Upper lobe of left lung (tissue), 6 donors: Measurements from ENCODE around the gene CAMSAP1. TPM values are rescaled to one million over a fixed set of nuclear protein-coding genes. Genes with fewer than 3 reads are reported as not detected.

Source experiments
- ATAC-seq, 2 donors: fragments of 200-7000 bp; cut with Tn5 transposase; one replicate each; pipeline ENCODE4 v1.9.1; 2022; ENCODE audit warnings: mild to moderate bottlenecking in 2 of 2, moderate library complexity in 2 of 2; ENCODE audit not compliant: low FRiP score in 2 of 2
- DNase-seq, 2 donors: peaks; one replicate each; pipeline ENCODE4 v3.0.0-alpha.2; 2019 to 2020
- H3K27ac ChIP-seq, 4 donors: fragments of 200-600 bp; sonication (generic); one replicate each; pipeline ENCODE4 v1.5.1; 2016 to 2019
- H3K27me3 ChIP-seq, 4 donors: fragments of 200-600 bp; sonication (generic); one replicate each; pipeline ENCODE4 v1.5.1; 2017 to 2019
- H3K36me3 ChIP-seq, 4 donors: fragments of 200-600 bp; sonication (generic); one replicate each; pipeline ENCODE4 v1.5.1; 2016 to 2019
- H3K4me1 ChIP-seq, 4 donors: fragments of 200-600 bp; sonication (generic); one replicate each; pipeline ENCODE4 v1.5.1; 2018 to 2019
- H3K4me3 ChIP-seq, 4 donors: fragments of 200-600 bp; sonication (generic); one replicate each; pipeline ENCODE4 v1.5.1; 2017 to 2019; ENCODE audit warnings: mild to moderate bottlenecking in 2 of 4, moderate library complexity in 1 of 4
- H3K9me3 ChIP-seq, 4 donors: fragments of 200-600 bp; sonication (generic); one replicate each; pipeline ENCODE4 v1.5.1; 2018 to 2019
- EP300 ChIP-seq, 4 donors: sonication (generic); formaldehyde crosslinking; IDR thresholded peaks; one replicate each; pipeline ENCODE4 v1.5.1; 2017; ENCODE audit warnings: antibody characterized with exemption in 4 of 4, control low read depth in 2 of 4
- POLR2A ChIP-seq, 4 donors: fragments of 450-650 bp; IDR thresholded peaks; one replicate each; pipeline ENCODE4 v1.5.1; 2016 to 2017; ENCODE audit warnings: antibody characterized with exemption in 4 of 4, mild to moderate bottlenecking in 2 of 4
- POLR2AphosphoS5 ChIP-seq, 2 donors: sonication (generic); formaldehyde crosslinking; IDR thresholded peaks; one replicate each; pipeline ENCODE4 v1.5.1; 2017; ENCODE audit warnings: antibody characterized with exemption in 2 of 2
- WGBS, 2 donors: methylation state at CpG; one replicate each; pipeline ENCODE4 v1.1.5; 2017 to 2018; 5-methylcytosine and 5-hydroxymethylcytosine counted together
- total RNA-seq, 6 donors: library from RNA; depleted of rRNA in 4 of 6; stranded (reverse); fragments of >200 nt in 4 of 6; gene quantifications; one replicate each; pipeline versions ENCODE4 v1.1.0 to v1.2.1, GENCODE V29; 2016 to 2021
- TF ChIP-seq, protein P1 (sequence below), 6 experiments: fragments of 450-650 bp in 4 of 6; fragments of 200-600 bp in 2 of 6; sonication (generic) in 2 of 6; IDR thresholded peaks; one replicate each; pipeline ENCODE4 v1.5.1; 2016 to 2019; ENCODE audit warnings: antibody characterized with exemption in 6 of 6
- donor health status: DM: no; HTN: no; CAD: no; lungs with moderate emphysema.
- donor health status: DM: no; HTN: yes; CAD: no; lungs with severe emphysema.

The CAMSAP1 gene
- total RNA-seq, 6 donors from 2014 or later, result 29.9 to 39.7 (median 34.1) TPM

GRCh38 chr9:135815413-135815812 is 91.9 kb downstream of the CAMSAP1 start:
- WGBS, 2 donors, result 89 to 92% methylated on average over 4 of the region's 4 CpGs
- Histone ChIP-seq H3K9me3 (no peaks in the 10 kb centered on the region), H3K27ac (no peak overlapping the region), H3K4me3 (no peak overlapping the region), H3K36me3 (peaks cover 43 to 100% (median 81%) of the 10 kb centered on the region in 4 donors), H3K4me1 (no peaks in the 10 kb centered on the region), H3K27me3 (no peaks in the 10 kb centered on the region)
- ATAC-seq (no peak), DNase-seq (no peak)
- TF ChIP-seq POLR2AphosphoS5 (IDR thresholded peaks at IDR 0.05) (no peak), POLR2A (IDR thresholded peaks at IDR 0.05) (no peak), EP300 (IDR thresholded peaks at IDR 0.05) (no peak)
- TF ChIP-seq, protein P1, sequence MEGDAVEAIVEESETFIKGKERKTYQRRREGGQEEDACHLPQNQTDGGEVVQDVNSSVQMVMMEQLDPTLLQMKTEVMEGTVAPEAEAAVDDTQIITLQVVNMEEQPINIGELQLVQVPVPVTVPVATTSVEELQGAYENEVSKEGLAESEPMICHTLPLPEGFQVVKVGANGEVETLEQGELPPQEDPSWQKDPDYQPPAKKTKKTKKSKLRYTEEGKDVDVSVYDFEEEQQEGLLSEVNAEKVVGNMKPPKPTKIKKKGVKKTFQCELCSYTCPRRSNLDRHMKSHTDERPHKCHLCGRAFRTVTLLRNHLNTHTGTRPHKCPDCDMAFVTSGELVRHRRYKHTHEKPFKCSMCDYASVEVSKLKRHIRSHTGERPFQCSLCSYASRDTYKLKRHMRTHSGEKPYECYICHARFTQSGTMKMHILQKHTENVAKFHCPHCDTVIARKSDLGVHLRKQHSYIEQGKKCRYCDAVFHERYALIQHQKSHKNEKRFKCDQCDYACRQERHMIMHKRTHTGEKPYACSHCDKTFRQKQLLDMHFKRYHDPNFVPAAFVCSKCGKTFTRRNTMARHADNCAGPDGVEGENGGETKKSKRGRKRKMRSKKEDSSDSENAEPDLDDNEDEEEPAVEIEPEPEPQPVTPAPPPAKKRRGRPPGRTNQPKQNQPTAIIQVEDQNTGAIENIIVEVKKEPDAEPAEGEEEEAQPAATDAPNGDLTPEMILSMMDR (IDR thresholded peaks at IDR 0.05), result no peak

DNA sequence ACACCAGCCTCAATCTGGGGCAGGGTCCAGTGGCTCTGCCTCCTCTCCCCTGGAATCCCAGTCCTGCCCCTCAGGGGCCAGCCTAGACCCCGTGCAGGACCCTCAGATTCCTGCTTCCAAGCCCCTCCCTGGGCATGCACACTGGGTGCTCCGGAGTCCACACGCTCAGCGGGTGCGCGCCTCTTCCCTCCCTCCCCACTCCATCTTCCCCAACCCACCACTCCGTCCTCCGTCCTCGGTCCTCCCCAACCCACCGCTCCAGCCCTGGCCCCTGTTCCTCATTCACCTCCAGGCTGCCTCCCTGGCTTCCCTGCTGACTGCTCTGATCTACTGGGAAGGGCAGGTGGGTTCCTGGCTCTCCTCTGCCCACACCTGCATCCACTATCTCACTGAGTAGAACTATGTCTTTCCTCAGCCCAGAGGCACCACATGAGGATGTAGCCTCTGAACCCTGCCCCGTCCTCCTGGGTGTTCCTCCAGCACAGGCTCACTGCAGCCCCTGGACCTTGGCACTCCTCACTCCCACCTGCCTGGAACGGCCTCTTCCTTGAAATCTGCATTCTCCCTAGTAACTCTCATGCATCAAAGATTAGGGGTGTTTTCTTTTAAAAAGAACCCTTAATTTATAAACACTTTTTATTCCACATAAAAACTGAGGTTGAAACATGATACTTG is 92.8 kb downstream of the CAMSAP1 start:
- WGBS, 2 donors, result 96 to 97% methylated on average over 12 of the region's 12 CpGs
- peaks cover 43 to 100% (median 80%) of the 10 kb centered on the region in 4 donors for H3K36me3 ChIP-seq
- no peaks in the 10 kb centered on the region for H3K9me3 ChIP-seq
- DNase-seq (no peak), ATAC-seq (no peak)
- TF ChIP-seq, protein P1 (IDR thresholded peaks at IDR 0.05), result no peak
- no peak for TF ChIP-seq EP300 (IDR thresholded peaks at IDR 0.05)
- no peak for TF ChIP-seq POLR2A (IDR thresholded peaks at IDR 0.05)
- no peak for TF ChIP-seq POLR2AphosphoS5 (IDR thresholded peaks at IDR 0.05)
- no peaks in the 10 kb centered on the region for H3K27me3 ChIP-seq
- no peak overlapping the region for H3K4me3 ChIP-seq
- H3K4me1 ChIP-seq, result no peaks in the 10 kb centered on the region
- no peak overlapping the region for H3K27ac ChIP-seq

DNA sequence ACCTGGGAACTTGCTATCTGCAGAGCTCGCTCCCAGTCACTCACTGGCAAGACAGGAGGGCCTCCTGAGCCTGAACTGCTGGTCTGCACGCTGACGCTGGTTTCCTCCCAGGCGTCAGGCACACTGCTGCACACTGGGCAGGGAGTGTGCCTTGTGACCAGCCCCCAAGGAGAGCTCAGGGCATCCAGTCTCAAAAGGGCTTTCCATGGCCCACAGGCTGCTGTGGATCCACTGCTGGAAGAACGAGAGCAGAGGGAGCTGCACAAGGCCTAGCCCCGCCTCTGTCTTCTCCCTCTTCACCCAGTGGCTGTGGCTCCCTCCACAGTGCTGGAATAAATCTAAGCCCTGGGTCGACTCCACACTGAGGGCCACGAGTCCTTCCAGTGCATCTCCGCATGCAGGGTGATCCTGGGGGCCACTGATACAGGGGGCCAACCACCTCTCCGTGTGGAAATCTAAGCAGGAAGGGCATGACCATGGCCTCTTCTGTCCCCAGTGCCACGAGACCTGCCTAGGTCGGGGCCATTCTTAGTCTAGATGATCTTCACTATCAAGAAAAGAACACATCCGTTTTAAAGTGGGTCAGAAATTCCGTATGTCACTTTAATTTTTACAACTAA is 93.6 kb downstream of the CAMSAP1 start:
- whole genome bisulfite sequencing, 2 donors, result 92 to 98% methylated on average over 8 to 14 of the region's 14 CpGs
- TF ChIP-seq, protein P1 (IDR thresholded peaks at IDR 0.05), result no peak
- TF ChIP-seq POLR2A (IDR thresholded peaks at IDR 0.05), result no peak
- no peak for TF ChIP-seq POLR2AphosphoS5 (IDR thresholded peaks at IDR 0.05)
- no peak for TF ChIP-seq EP300 (IDR thresholded peaks at IDR 0.05)
- Histone ChIP-seq H3K36me3 (peaks cover 43 to 98% (median 77%) of the 10 kb centered on the region in 4 donors), H3K27ac (no peak overlapping the region), H3K4me1 (no peaks in the 10 kb centered on the region), H3K27me3 (no peaks in the 10 kb centered on the region), H3K9me3 (no peaks in the 10 kb centered on the region), H3K4me3 (no peak overlapping the region)
- ATAC-seq (no peak), DNase-seq (no peak)

GRCh38 chr9:135812961-135813360 is 94.4 kb downstream of the CAMSAP1 start:
- H3K9me3 ChIP-seq, result no peaks in the 10 kb centered on the region
- H3K27me3 ChIP-seq, result no peaks in the 10 kb centered on the region
- H3K36me3 ChIP-seq, result peaks cover 35 to 93% (median 69%) of the 10 kb centered on the region in 4 donors
- WGBS, 2 donors, result 93 to 94% methylated on average over 13 of the region's 13 CpGs
- DNase-seq (no peak), ATAC-seq (no peak)
- H3K4me3 ChIP-seq, result no peak overlapping the region
- no peaks in the 10 kb centered on the region for H3K4me1 ChIP-seq
- TF ChIP-seq, protein P1 (IDR thresholded peaks at IDR 0.05), result no peak
- TF ChIP-seq EP300 (IDR thresholded peaks at IDR 0.05) (no peak), POLR2AphosphoS5 (IDR thresholded peaks at IDR 0.05) (no peak), POLR2A (IDR thresholded peaks at IDR 0.05) (no peak)
- H3K27ac ChIP-seq, result no peak overlapping the region
